CD4-positive, alpha-beta T cell treated with Interleukin-17A for 1 hour (primary cell): ENCODE results near the gene EIF3C.
"Not testable (repeated sequence)": the region's sequence is repeated elsewhere in the genome, so short reads cannot be mapped to it uniquely, and the experiment has no call there.

Experiments used
- DNase-seq: peaks from one replicate; pipeline ENCODE4 v3.0.0-alpha.2; 2020

The EIF3C gene

GRCh38 chr16:28711220-28712083 is at the start of gene EIF3C:
Gene EIF3C (plus strand): TSS chr16:28711464. CDS start chr16:28711687, 223 bp downstream.
- not testable (repeated sequence) for DNase-seq

GRCh38 chr16:28666264-28666663 is 45.0 kb upstream of the EIF3C start:
- not testable (repeated sequence) for DNase-seq

GRCh38 chr16:28667480-28667879 is 43.8 kb upstream of the EIF3C start:
- not testable (repeated sequence) for DNase-seq

GRCh38 chr16:28668199-28668598 is 43.1 kb upstream of the EIF3C start:
- not testable (repeated sequence) for DNase-seq

- not testable (repeated sequence) for DNase-seq
Measured at GRCh38 chr16:28688327-28688952, 22.8 kb upstream of the EIF3C start.

- DNase-seq: not testable (repeated sequence)
Measured at GRCh38 chr16:28689425-28689824, 21.8 kb upstream of the EIF3C start.

GRCh38 chr16:28691722-28692121 is 19.5 kb upstream of the EIF3C start:
- DNase-seq: not testable (repeated sequence)

- DNase-seq: not testable (repeated sequence)
Measured at GRCh38 chr16:28693257-28693950, 17.9 kb upstream of the EIF3C start.

GRCh38 chr16:28699792-28700191 is 11.5 kb upstream of the EIF3C start:
- not testable (repeated sequence) for DNase-seq

GRCh38 chr16:28700349-28700748 is 10.9 kb upstream of the EIF3C start:
- DNase-seq: not testable (repeated sequence)

- not testable (repeated sequence) for DNase-seq
Measured at GRCh38 chr16:28701384-28701783, 9.9 kb upstream of the EIF3C start.

- DNase-seq: not testable (repeated sequence)
Measured at GRCh38 chr16:28704246-28704645, 7.0 kb upstream of the EIF3C start.

- DNase-seq: not testable (repeated sequence)
Measured at GRCh38 chr16:28722852-28723650, 11.8 kb downstream of the EIF3C start.

GRCh38 chr16:28731253-28731652 is 20.0 kb downstream of the EIF3C start:
- DNase-seq: not testable (repeated sequence)

GRCh38 chr16:28732455-28733124 is 21.3 kb downstream of the EIF3C start:
- DNase-seq: not testable (repeated sequence)

- DNase-seq: not testable (repeated sequence)
Measured at GRCh38 chr16:28739787-28740186, 28.5 kb downstream of the EIF3C start.

GRCh38 chr16:28740631-28741030 is 29.4 kb downstream of the EIF3C start:
- DNase-seq: not testable (repeated sequence)

GRCh38 chr16:28741295-28741694 is 30.0 kb downstream of the EIF3C start:
- not testable (repeated sequence) for DNase-seq

GRCh38 chr16:28746618-28747350 is 35.5 kb downstream of the EIF3C start:
- DNase-seq: not testable (repeated sequence)

GRCh38 chr16:28749997-28750465 is 38.8 kb downstream of the EIF3C start:
- DNase-seq: peak; percentile 61
